GM12891 (cell line): Measurements from ENCODE around the gene TP53I11.

Experiments used
- POLR2A ChIP-seq: IDR thresholded peaks from 2 replicates; pipeline ENCODE4 v1.6.1; 2011; ENCODE audit warnings: low read depth, low read length, control low read depth
- POLR2AphosphoS5 ChIP-seq: IDR thresholded peaks from 2 replicates; pipeline ENCODE4 v1.6.1; 2011; ENCODE audit warnings: low read depth, low read length, control low read depth
- POU2F2 ChIP-seq: IDR thresholded peaks from 2 replicates; pipeline ENCODE4 v1.6.1; 2011; ENCODE audit warnings: low read depth, mild to moderate bottlenecking, control low read depth, low read length, moderate library complexity
- SPI1 ChIP-seq: IDR thresholded peaks from 2 replicates; pipeline ENCODE4 v1.6.1; 2011; ENCODE audit warnings: low read depth, low read length, control low read depth
- TAF1 ChIP-seq: IDR thresholded peaks from 2 replicates; pipeline ENCODE4 v1.6.1; 2011; ENCODE audit warnings: low read depth, low read length, control low read depth

DNA sequence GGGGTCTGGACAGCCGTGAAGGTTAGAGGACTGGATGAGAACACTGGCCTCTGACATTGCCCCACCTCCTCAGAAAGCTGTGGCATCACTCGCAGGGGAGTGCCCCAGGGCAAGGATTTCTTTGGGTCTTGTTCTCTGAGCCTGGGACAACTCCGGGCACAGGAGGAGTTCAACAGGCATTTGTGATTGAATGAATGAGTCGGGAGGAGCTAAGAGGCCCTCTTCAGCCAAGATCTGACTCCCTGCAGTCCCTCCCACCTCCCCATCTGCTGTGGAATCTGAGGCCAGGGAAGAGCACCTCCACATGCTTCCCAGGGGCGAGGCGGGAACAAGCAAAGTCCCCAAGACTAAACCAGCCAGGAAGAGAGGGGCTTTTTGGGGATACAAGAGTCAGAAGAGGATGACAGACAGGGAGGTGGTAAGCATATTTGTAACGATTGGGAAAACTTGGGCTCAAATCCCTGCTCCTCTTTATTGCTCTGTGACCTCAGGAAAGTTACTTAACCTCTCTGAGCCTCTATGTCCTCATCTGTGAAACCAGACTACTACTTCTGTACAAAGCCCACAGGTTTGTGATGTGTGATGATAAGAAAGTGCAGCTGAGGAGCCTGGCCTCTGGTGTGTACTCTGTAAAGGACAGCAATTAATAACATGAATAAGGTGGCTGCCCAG lies 6.4 kb downstream of the TP53I11 start:
- no peak for TF ChIP-seq POLR2A
- TF ChIP-seq POLR2AphosphoS5 = no peak
- TF ChIP-seq TAF1 = no peak
- no peak for TF ChIP-seq SPI1
- TF ChIP-seq POU2F2 = no peak
